NOMO-1 treated with dmso at 0.1 percent for 144 hours (cell line): ENCODE results near the gene CPTP.
A peak's percentile ranks its signal among the peaks of the same experiment; 100 is the strongest.
"Not testable (repeated sequence)": the region's sequence is repeated elsewhere in the genome, so short reads cannot be mapped to it uniquely, and the experiment has no call there.

Experiments
- DNase-seq: peaks from one replicate; lab custom pipeline; 2025; ENCODE audit not compliant: unreplicated experiment; lab: John Stamatoyannopoulos, UW

The CPTP gene

DNA sequence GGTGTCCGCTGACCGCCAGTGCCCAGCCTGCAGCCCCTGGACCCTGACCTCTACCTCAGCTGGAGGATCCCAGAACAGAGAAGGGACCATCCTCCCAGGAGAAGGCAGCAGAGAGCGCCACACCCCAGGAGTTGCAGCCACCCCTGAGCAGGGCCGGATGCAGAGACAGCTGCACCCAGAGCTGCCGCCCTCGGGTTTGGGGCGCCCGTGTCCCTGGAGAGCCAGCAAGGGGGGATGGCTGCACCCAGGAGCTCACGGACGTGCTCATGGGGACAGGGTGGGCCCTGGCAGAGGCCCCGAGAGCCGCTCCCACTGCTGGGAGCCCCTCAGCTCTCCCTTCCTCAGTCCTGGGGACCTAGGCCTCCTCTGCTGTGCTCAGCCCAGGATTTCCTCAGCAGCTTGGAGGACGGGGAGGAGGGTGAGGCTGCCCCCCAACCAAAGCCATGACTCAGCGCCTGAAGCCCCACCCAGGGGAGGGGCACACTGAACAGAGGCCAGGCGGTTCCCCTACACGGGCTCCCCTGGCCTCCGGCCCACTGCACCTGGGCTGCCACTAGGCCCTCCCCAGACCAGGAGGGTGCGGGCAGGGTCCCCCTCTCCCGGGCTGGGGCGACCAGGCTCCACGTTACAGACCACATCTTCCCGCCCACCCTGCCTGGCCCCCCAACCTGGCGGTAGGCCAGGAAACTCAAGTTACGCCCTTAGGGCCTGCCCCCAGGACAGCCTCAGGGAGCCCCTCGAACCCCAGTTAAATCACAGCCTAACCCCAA is 19.1 kb upstream of the CPTP start:
- peak; percentile 70 for DNase-seq

GRCh38 chr1:1306070-1306660 is 18.4 kb upstream of the CPTP start:
- DNase-seq, result no peak

DNA sequence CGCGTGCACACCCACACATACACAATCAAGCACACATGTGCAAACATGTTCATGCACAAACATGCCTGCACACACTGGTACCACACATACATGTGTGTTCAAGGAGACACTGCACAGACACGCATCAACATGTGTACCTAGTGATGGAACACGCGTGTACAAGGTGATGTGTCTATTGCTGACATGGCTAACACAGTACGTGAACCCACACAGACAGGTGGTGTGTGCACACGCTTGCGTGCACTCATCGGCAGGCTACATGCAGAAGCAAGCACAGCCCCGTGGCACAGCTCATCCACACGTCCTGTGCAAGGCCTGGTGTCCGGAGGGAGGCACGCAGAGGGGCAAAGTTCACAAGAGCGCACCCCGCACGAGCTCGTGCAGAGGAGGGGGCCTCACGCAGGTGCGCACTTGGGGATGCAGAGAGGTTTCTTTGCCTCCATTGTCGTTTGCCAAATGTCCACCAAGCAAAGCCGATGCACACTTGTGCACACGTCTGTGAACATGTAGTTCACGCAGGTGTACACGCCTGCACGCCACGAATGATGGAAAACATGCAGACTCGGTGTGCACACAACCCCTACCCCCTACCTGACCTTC is 17.8 kb upstream of the CPTP start:
- no peak for DNase-seq

DNA sequence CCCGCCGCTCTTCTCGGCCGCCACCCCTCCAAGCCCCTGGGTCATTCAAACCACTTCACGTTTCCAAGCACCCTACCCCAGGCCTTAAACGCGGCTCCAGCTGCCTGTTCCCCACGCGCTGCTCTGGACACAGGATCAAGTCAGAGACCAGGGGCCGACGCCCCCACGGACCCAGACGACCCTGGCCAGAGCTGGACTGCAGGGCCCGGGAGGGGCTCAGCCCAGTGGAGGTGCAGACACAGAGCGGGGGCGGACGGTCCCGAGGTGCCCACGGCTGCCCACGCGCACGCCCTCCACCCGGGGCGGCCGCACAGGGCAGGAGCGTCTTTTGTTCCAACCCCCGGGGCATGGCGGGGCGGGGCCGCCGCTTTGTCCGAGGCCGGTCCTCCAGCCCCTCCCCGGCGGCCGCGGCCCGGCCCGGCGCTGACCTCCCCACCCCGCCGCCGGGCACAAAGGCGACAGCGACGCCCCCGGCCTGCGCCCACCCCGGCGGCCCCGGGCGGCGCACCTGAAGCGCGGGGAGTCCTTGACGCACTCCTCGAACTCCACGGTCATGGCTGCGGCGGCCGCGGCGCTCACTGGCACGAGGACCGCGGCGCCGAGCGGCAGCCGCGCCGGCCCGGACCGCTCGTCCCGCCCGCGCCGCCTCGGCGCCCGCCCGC is 17.2 kb upstream of the CPTP start:
- no peak for DNase-seq

- DNase-seq, result peak; percentile 95
Measured at GRCh38 chr1:1307923-1308755, 16.5 kb upstream of the CPTP start, which contains the start of the genes ACAP3 and PUSL1. TSS of gene ACAP3 (minus strand) at chr1:1307930. CDS start at chr1:1307815, 115 bp downstream. TSS of gene PUSL1 (plus strand) at chr1:1308597. CDS start at chr1:1308644, 47 bp downstream.

DNA sequence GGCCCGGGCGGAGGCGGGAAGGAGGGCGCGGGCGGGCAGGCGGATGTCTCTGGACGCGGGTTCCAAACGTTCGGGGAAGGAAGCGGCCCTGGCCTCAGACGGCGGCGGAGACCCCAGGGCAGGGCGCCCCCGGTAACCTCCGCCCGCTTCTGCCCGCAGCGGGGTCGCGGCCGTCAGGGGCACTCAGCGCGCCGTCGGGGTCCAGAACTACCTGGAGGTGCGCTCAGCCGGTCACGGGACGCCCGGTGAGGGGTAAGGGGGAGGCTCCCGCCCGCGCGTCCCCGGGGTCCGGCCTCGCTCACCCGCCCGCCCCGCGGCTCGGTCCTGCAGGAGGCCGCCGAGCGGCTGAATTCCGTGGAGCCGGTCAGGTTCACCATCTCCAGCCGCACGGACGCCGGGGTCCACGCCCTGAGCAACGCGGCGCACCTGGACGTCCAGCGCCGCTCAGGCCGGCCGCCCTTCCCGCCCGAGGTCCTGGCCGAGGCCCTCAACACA is 15.8 kb upstream of the CPTP start:
- no peak for DNase-seq

DNA sequence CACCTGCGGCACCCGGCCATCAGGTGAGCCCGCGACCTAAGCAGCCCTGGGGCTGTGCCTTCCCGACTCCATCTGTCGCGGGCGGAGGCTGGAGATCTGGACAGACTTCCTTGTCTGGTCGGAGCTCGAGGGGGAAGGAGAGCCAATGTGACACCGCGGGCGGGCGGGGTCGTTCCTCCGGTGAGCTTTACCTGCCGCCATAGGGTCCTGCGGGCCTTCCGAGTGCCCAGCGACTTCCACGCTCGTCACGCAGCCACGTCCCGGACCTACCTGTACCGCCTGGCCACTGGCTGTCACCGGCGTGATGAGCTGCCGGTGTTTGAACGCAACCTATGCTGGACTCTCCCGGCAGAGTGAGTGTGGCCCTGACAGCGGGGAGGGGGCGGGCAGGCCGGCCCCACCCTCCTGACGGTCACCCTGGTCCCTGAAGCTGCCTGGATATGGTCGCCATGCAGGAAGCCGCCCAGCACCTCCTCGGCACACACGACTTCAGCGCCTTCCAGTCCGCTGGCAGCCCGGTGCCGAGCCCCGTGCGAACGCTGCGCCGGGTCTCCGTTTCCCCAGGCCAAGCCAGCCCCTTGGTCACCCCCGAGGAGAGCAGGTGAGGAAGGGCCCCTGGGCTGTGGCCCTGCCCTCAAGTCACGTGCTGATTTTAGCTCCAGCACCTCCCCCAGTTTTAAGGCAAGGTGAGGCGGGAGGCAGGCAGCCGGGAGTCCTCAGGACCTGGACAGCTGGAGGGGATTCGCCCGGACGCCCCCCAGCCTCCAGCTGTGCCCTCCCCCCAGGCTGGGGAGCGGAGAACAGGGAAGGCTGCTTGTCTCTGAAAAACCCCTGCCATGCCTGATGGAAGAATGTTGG is 15.1 kb upstream of the CPTP start:
- no peak for DNase-seq

GRCh38 chr1:1310109-1310385 is 14.6 kb upstream of the CPTP start:
- DNase-seq, result no peak

- no peak for DNase-seq
Measured at GRCh38 chr1:1310476-1311053, 14.0 kb upstream of the CPTP start.

GRCh38 chr1:1311107-1312104 is 13.2 kb upstream of the CPTP start:
- DNase-seq, result no peak

GRCh38 chr1:1312450-1313314 is 11.9 kb upstream of the CPTP start:
- DNase-seq, result no peak

DNA sequence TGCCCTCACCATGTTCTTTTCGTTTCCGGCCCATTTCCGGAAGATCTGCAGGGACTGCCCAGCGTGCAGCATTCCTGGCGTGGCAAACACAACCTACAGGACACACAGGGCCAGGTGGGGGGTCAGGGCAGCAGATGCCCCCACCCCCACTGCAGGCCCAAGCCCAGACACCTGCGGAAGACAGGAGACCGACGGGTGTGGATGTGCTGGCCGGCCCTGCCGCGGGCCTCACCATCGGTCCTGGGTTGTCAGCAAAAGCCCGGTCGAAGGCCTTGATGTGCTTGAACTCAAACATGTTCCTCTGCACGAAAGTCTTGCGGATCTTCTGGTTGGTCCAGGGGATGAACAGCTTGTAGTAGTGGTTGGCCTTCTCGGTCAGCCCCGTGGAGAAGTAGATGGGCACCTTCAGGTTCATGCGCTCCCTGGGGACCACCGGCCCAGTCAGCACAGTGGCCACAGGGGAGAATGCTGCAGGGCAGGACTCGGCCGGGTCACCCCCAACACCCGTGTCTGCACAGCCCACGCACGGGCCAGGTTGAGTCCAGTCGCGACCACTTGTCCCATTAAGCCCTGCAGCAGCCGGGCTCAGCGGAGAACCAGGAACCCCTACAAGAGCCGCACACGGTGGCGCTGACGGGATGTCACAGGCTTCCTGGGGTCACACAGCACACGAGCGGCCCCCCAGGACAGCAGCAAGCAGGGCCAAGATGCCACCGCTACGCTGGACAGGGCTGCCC is 10.9 kb upstream of the CPTP start:
- DNase-seq, result no peak

DNA sequence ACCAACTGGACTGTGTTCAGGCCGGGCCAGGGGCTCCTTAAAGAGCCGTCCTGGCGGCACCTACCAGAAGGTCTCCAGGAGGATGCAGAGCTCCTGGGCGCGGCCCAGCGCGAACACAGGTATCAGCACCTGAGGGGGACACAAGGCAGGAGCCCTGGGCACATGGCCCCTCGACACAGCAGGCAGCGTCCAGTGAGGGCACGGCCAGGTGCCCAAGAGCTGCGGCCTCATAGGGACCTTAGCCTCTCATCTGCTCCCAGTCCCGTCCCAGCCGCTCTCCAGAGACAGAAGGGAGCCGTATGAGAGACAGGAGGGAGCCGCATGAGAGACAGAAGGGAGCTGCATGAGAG is 10.4 kb upstream of the CPTP start:
- DNase-seq, result no peak

GRCh38 chr1:1314678-1315335 is 9.8 kb upstream of the CPTP start:
- DNase-seq, result no peak

DNA sequence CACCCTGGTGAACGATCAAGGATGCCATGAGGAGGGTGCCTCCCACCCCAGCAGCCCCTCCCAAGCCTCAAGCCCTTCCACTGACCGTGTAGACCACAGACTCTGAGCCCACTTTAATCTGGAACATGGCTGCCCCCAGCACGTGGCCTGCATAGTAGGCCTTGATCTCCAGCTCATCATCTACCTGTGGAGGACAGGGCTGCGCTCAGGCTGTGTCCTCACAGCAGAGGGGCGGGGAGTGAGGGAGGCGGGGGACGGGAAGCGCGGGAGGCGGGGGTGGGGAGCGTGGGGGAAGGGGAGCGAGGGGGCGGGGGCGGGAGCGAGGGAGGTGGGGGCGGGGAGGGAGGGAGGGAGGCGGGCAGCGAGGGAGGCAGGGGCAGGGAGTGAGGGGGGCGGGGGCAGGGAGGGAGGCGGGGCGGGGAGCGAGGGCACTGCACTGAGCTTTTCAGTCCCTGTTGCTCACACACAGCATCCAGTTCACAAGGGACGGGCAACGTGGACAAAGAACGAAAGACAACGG is 9.1 kb upstream of the CPTP start:
- DNase-seq, result no peak

GRCh38 chr1:1316199-1316598 is 8.4 kb upstream of the CPTP start:
- not testable (repeated sequence) for DNase-seq
